ENCODE measurements around the gene CDK11A. TPM values are rescaled to one million over a fixed set of nuclear protein-coding genes. Genes with fewer than 3 reads are reported as not detected.

Gene CDK11A
- total RNA-seq, 2 experiments from 2014 or later, result 50.9 to 90.5 TPM

DNA sequence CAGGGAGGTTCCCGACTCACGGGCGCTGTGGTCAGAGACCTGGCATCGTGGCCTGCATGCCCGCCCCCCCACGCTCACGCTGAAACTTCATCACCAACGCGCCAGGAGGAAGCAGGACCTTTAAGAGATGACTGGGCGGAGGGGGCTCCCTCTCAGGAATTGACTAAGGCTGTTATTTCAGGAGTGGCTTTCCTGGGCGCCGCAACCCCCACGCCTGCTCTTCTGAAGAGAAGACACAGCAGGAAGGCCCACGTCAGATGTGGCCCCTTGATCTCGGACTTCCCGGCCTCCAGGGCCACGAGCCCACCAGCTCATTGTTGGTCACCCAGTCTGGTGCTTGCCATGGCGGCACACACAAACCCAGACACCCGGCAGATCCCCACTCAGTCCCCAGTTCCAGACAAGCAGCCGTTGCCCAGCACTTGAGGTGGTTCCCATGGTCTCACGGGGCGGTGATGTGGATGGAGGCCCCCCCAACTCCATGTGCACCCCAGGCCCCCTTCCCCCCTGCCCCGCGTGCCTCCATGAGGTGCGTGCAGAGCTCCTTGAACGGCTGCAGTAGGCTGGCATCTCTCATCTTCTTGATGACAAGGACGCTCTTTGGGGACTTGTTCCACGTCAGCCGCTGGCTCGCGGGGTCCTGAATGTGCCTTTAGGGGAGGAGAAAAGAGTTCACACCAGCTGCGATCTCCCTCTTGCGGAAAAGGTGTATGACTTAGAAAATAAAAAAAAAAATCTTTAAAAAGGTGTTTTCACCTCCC, 32.7 kb upstream of the CDK11A start:
- TF ChIP-seq, protein P1, sequence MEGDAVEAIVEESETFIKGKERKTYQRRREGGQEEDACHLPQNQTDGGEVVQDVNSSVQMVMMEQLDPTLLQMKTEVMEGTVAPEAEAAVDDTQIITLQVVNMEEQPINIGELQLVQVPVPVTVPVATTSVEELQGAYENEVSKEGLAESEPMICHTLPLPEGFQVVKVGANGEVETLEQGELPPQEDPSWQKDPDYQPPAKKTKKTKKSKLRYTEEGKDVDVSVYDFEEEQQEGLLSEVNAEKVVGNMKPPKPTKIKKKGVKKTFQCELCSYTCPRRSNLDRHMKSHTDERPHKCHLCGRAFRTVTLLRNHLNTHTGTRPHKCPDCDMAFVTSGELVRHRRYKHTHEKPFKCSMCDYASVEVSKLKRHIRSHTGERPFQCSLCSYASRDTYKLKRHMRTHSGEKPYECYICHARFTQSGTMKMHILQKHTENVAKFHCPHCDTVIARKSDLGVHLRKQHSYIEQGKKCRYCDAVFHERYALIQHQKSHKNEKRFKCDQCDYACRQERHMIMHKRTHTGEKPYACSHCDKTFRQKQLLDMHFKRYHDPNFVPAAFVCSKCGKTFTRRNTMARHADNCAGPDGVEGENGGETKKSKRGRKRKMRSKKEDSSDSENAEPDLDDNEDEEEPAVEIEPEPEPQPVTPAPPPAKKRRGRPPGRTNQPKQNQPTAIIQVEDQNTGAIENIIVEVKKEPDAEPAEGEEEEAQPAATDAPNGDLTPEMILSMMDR (conservative IDR thresholded peaks at IDR 0.05; ENCODE audit: low read length), result no peak
- no peak for TF ChIP-seq EZH2phosphoT487 (IDR thresholded peaks at IDR 0.05; ENCODE audit: borderline replicate concordance, low read depth, low read length)
- H2AFZ ChIP-seq (ENCODE audit: low read length), result no peak overlapping the region
- no peak overlapping the region for H3K27ac ChIP-seq (ENCODE audit: low read depth, low read length, poor library complexity, severe bottlenecking)
- H3K4me3 ChIP-seq (ENCODE audit: low read depth, low read length, poor library complexity, severe bottlenecking), result no peak overlapping the region
- DNase-seq (ENCODE audit: low spot score), result no peak
- no peak overlapping the region for H3K4me2 ChIP-seq (ENCODE audit: low read length)
- POLR2A ChIA-PET, result interaction anchor here (1.1 kb wide), 1 partner anchor 19 kb away, joined by 4 read pairs; no protein-coding TSS in a partner anchor
- H3K36me3 ChIP-seq (ENCODE audit: insufficient read depth, low read length), result peaks cover 99% of the 10 kb centered on the region
- H3K79me2 ChIP-seq (ENCODE audit: insufficient read depth, low read depth, low read length), result peaks cover 20% of the 10 kb centered on the region; the same call in 1 of the 2 replicates
- H3K4me1 ChIP-seq (ENCODE audit: insufficient read depth, low read length, poor library complexity, severe bottlenecking), result peaks cover 21% of the 10 kb centered on the region
- intact Hi-C loops (cut with micrococcal nuclease; ENCODE audit: unreplicated experiment), result no loop called here
- peaks cover 13% of the 10 kb centered on the region; the same call in 1 of the 2 replicates for H4K20me1 ChIP-seq (ENCODE audit: insufficient read depth, low read length)
- H3K9me3 ChIP-seq (ENCODE audit: low read length), result no peaks in the 10 kb centered on the region
- CTCF ChIA-PET (ENCODE audit: unreplicated experiment), result no interaction called here
- no peaks in the 10 kb centered on the region for H3K9me2 ChIP-seq (ENCODE audit: insufficient read depth, low read length)
- no TSS peak for BruUV-seq (replicated peaks)

DNA sequence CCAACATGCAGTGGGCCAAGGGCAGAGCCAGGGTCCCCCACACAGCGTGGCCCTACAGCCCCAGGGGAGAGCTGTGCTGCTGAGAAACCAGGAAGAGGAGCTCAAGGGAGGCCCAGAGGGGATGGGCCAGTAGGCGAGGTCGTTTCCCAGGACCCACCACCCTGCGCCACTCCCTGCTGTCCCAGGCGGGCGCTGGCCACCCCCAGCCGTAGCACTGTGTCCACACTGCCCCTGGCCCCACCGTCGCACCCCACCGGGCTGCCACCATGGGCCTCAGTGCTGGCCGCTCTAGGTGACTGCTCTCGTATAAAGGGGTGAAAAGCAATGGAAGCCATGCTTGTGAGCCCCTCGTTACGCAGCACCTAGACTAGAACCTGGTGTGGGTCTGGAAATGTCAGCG, 31.7 kb upstream of the CDK11A start:
- H3K4me3 ChIP-seq (ENCODE audit: low read depth, low read length, poor library complexity, severe bottlenecking), result no peak overlapping the region
- peaks cover 11% of the 10 kb centered on the region for H3K4me1 ChIP-seq (ENCODE audit: insufficient read depth, low read length, poor library complexity, severe bottlenecking)
- ChIA-PET POLR2A (interaction anchor here (1.1 kb wide), 1 partner anchor 20 kb away, joined by 4 read pairs; no protein-coding TSS in a partner anchor), CTCF (ENCODE audit: unreplicated experiment) (no interaction called here)
- no peak overlapping the region for H3K27ac ChIP-seq (ENCODE audit: low read depth, low read length, poor library complexity, severe bottlenecking)
- H2AFZ ChIP-seq (ENCODE audit: low read length), result no peak overlapping the region
- BruUV-seq (replicated peaks), result no TSS peak
- intact Hi-C loops (cut with micrococcal nuclease; ENCODE audit: unreplicated experiment), result no loop called here
- no peaks in the 10 kb centered on the region for H3K9me2 ChIP-seq (ENCODE audit: insufficient read depth, low read length)
- peaks cover 19% of the 10 kb centered on the region; the same call in 1 of the 2 replicates for H3K79me2 ChIP-seq (ENCODE audit: insufficient read depth, low read depth, low read length)
- H3K9me3 ChIP-seq (ENCODE audit: low read length), result no peaks in the 10 kb centered on the region
- peaks cover 89% of the 10 kb centered on the region for H3K36me3 ChIP-seq (ENCODE audit: insufficient read depth, low read length)
- DNase-seq (ENCODE audit: low spot score), result no peak
- TF ChIP-seq, protein P1 (conservative IDR thresholded peaks at IDR 0.05; ENCODE audit: low read length), result no peak
- TF ChIP-seq EZH2phosphoT487 (IDR thresholded peaks at IDR 0.05; ENCODE audit: borderline replicate concordance, low read depth, low read length), result no peak
- no peak overlapping the region for H3K4me2 ChIP-seq (ENCODE audit: low read length)
- peaks cover 9% of the 10 kb centered on the region; the same call in 1 of the 2 replicates for H4K20me1 ChIP-seq (ENCODE audit: insufficient read depth, low read length)

- no TSS peak for BruUV-seq (replicated peaks)
- H3K9me3 ChIP-seq (ENCODE audit: low read length), result no peaks in the 10 kb centered on the region
- no peak overlapping the region for H3K4me3 ChIP-seq (ENCODE audit: low read depth, low read length, poor library complexity, severe bottlenecking)
- H2AFZ ChIP-seq (ENCODE audit: low read length), result no peak overlapping the region
- H3K27ac ChIP-seq (ENCODE audit: low read depth, low read length, poor library complexity, severe bottlenecking), result no peak overlapping the region
- TF ChIP-seq, protein P1 (conservative IDR thresholded peaks at IDR 0.05; ENCODE audit: low read length), result no peak
- TF ChIP-seq EZH2phosphoT487 (IDR thresholded peaks at IDR 0.05; ENCODE audit: borderline replicate concordance, low read depth, low read length), result no peak
- H3K36me3 ChIP-seq (ENCODE audit: insufficient read depth, low read length), result peaks cover 84% of the 10 kb centered on the region
- H4K20me1 ChIP-seq (ENCODE audit: insufficient read depth, low read length), result peaks cover 9% of the 10 kb centered on the region; the same call in 1 of the 2 replicates
- intact Hi-C loops (cut with micrococcal nuclease; ENCODE audit: unreplicated experiment), result no loop called here
- peaks cover 7% of the 10 kb centered on the region for H3K4me1 ChIP-seq (ENCODE audit: insufficient read depth, low read length, poor library complexity, severe bottlenecking)
- POLR2A ChIA-PET, result interaction anchor here (0.7 kb wide), 1 partner anchor 22 kb away, joined by 3 read pairs; no protein-coding TSS in a partner anchor
- no peak for DNase-seq (ENCODE audit: low spot score)
- no peaks in the 10 kb centered on the region for H3K9me2 ChIP-seq (ENCODE audit: insufficient read depth, low read length)
- no peak overlapping the region for H3K4me2 ChIP-seq (ENCODE audit: low read length)
- peaks cover 19% of the 10 kb centered on the region; the same call in 1 of the 2 replicates for H3K79me2 ChIP-seq (ENCODE audit: insufficient read depth, low read depth, low read length)
- CTCF ChIA-PET (ENCODE audit: unreplicated experiment), result no interaction called here
Measured at GRCh38 chr1:1755426-1755825, 31.3 kb upstream of the CDK11A start.
